ENCODE data around the gene AMACR. TPM values are rescaled to one million over a fixed set of nuclear protein-coding genes. Genes with fewer than 3 reads are reported as not detected.

Gene AMACR
- total and polyA plus RNA-seq, 9 of the 15 experiments (the other 6 are each of a cell fraction or from before 2014, with no cell fraction given), result 0.72 to 4.6 (median 4.0) TPM

GRCh38 chr5:34040472-34040871 is 32.6 kb upstream of the AMACR start:
- H3K9me1 ChIP-seq (ENCODE audit: control insufficient read depth, insufficient read depth, low read length), result no peaks in the 10 kb centered on the region
- FAIRE-seq (no peak), DNase-seq (ENCODE audit: extremely low read depth in 1 of 4, low spot score in 3 of 4) (no peak), ATAC-seq (no peak)
- BruUV-seq (replicated peaks), result no TSS peak
- ChIA-PET CTCF (ENCODE audit: low intra/inter-chr PET ratio) (no interaction called here), POLR2A (interaction anchor here (0.5 kb wide), 1 partner anchor 39 kb away, joined by 3 read pairs; no protein-coding TSS in a partner anchor)
- H3K4me1 ChIP-seq (replicated peaks in 1 of 2; ENCODE audit: control insufficient read depth in 2 of 2, insufficient read depth in 2 of 2, low read length in 2 of 2), result no peaks in the 10 kb centered on the region
- H3K9ac ChIP-seq (ENCODE audit: insufficient read depth in 1 of 2, low read depth in 2 of 2, low read length in 2 of 2), result no peak overlapping the region
- H4K20me1 ChIP-seq (replicated peaks; ENCODE audit: control insufficient read depth, insufficient read depth, low read length), result 0 out of 2 replicates have a peak, but pooled peaks cover 4% of the 10 kb centered on the region
- H3K36me3 ChIP-seq (ENCODE audit: control insufficient read depth, insufficient read depth, low read length), result no peaks in the 10 kb centered on the region
- WGBS (ENCODE audit: insufficient coverage, low coverage, missing lambda C conversion rate), result 0% methylated on average over 1 of the region's 3 CpGs
- in situ Hi-C loops (cut with MboI), result no loop called here
- H3K4me3 ChIP-seq, result no peak overlapping the region
- TF ChIP-seq XRCC5 (IDR thresholded peaks at IDR 0.05; ENCODE audit: low read depth, low read length) (no peak), ZNF583 (CRISPR knock-in tag; IDR thresholded peaks at IDR 0.05) (no peak), ZNF785 (CRISPR knock-in tag; IDR thresholded peaks at IDR 0.05) (no peak), ZNF584 (CRISPR knock-in tag; IDR thresholded peaks at IDR 0.05; ENCODE audit: low read depth) (no peak), MECOM (CRISPR knock-in tag; IDR thresholded peaks at IDR 0.05) (no peak), NFATC3 (IDR thresholded peaks at IDR 0.05) (no peak), ZFX (CRISPR knock-in tag; IDR thresholded peaks at IDR 0.05) (no peak), ZSCAN29 (IDR thresholded peaks at IDR 0.05) (no peak), SIRT6 (IDR thresholded peaks at IDR 0.05; ENCODE audit: low read depth, low read length) (no peak), HDAC3 (IDR thresholded peaks at IDR 0.05; ENCODE audit: borderline replicate concordance, partially characterized antibody) (no peak), ZBED1 (IDR thresholded peaks at IDR 0.05) (no peak), CREB3 (tag; conservative IDR thresholded peaks at IDR 0.05; ENCODE audit: low read depth) (no peak)
- TF ChIP-seq, protein P1, sequence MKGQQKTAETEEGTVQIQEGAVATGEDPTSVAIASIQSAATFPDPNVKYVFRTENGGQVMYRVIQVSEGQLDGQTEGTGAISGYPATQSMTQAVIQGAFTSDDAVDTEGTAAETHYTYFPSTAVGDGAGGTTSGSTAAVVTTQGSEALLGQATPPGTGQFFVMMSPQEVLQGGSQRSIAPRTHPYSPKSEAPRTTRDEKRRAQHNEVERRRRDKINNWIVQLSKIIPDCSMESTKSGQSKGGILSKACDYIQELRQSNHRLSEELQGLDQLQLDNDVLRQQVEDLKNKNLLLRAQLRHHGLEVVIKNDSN (CRISPR knock-in tag; IDR thresholded peaks at IDR 0.05), result no peak
- H3K9me3 ChIP-seq (replicated peaks; ENCODE audit: control insufficient read depth, insufficient read depth, low read depth, low read length), result no peaks in the 10 kb centered on the region
- H3K27me3 ChIP-seq (ENCODE audit: control insufficient read depth in 2 of 2, insufficient read depth in 2 of 2, low read length in 2 of 2), result peaks cover 4 to 9% of the 10 kb centered on the region in 2 experiments; a peak in 2 of 5 replicates
- intact Hi-C loops (cut with micrococcal nuclease), result no loop called here
- no peak overlapping the region for H3K27ac ChIP-seq (ENCODE audit: extremely low read depth, low read depth, low read length)
- H2AFZ ChIP-seq (ENCODE audit: low read depth, low read length), result no peak overlapping the region
- no peaks in the 10 kb centered on the region for H3K79me2 ChIP-seq (ENCODE audit: control insufficient read depth, insufficient read depth, low read length)
- no peak overlapping the region for H3K4me2 ChIP-seq (ENCODE audit: insufficient read depth, low read length)

Data from K562 (cell line).